Endothelial cell of umbilical vein (primary cell): ENCODE measurements around the gene GFOD1. TPM values are rescaled to one million over a fixed set of nuclear protein-coding genes. Genes with fewer than 3 reads are reported as not detected.

Experiments used
- BruUV-seq: library from RNA; stranded (reverse); fragments of 400-500 nt; replicated peaks from 2 replicates; lab custom pipeline; 2021; lab: Mats Ljungman, UMichigan
- CTCF ChIA-PET: fragments of 300-600, 350-600 bp; sonication (Branson Sonifier 250); formaldehyde crosslinking; loops from one replicate; lab custom pipeline; 2021; ENCODE audit warnings: antibody characterized with exemption, inconsistent platforms; lab: Charles Lee
- POLR2A ChIA-PET: fragments of 300-600, 350-600 bp; sonication (Branson Sonifier 250); formaldehyde crosslinking; loops from one replicate; lab custom pipeline; 2021; ENCODE audit warnings: antibody characterized with exemption, inconsistent platforms; lab: Charles Lee
- DNase-seq: peaks from one replicate; pipeline ENCODE4 v3.0.0-alpha.2; 2011; ENCODE audit warnings: low read depth, low spot score
- FAIRE-seq: peaks from 2 replicates; lab custom pipeline; 2011; peaks lifted over from hg19 to GRCh38; lab: Jason Lieb, UNC
- H2AFZ ChIP-seq: 2 replicates; pipeline ENCODE4 v1.6.0; 2012; ENCODE audit warnings: low read depth, low read length, control low read depth, inconsistent platforms
- H3K27ac ChIP-seq: 2 replicates; pipeline ENCODE4 v1.5.1; 2011; ENCODE audit warnings: low read depth, mild to moderate bottlenecking, control low read depth, low read length, moderate library complexity; ENCODE audit not compliant: insufficient read depth
- H3K27me3 ChIP-seq, 2 experiments: 2 replicates each; pipeline versions ENCODE4 v1.6.0 to v1.6.1; 2011; ENCODE audit warnings: low read length in 2 of 2, mixed read lengths in 1 of 2; ENCODE audit not compliant: control insufficient read depth in 2 of 2, insufficient read depth in 2 of 2
- H3K36me3 ChIP-seq, 2 experiments: 2 replicates in 1 of 2; 3 replicates in 1 of 2; pipeline ENCODE4 v1.5.1; 2011; ENCODE audit warnings: low read length in 2 of 2, mild to moderate bottlenecking in 1 of 2, moderate library complexity in 1 of 2; ENCODE audit not compliant: control insufficient read depth in 2 of 2, insufficient read depth in 2 of 2; ENCODE audit errors: extremely low read depth in 1 of 2
- H3K4me1 ChIP-seq: 3 replicates; pipeline ENCODE4 v1.5.1; 2011; ENCODE audit warnings: mild to moderate bottlenecking, low read length; ENCODE audit not compliant: control insufficient read depth, insufficient read depth; ENCODE audit errors: extremely low read depth
- H3K4me2 ChIP-seq: 2 replicates; pipeline ENCODE4 v1.6.1; 2011; ENCODE audit warnings: low read length, control low read depth, mixed read lengths; ENCODE audit not compliant: insufficient read depth
- H3K4me3 ChIP-seq, 3 experiments: fragments of 200-600 bp in 1 of 3; sonication (generic), shearing (Covaris generic) in 1 of 3; replicated peaks in 1 of 3; 2 replicates each; pipeline ENCODE4 v1.5.1; 2011 to 2016; ENCODE audit warnings: control low read depth in 3 of 3, low read length in 3 of 3, mild to moderate bottlenecking in 2 of 3, inconsistent platforms in 1 of 3, low read depth in 1 of 3, moderate library complexity in 1 of 3; ENCODE audit not compliant: insufficient read depth in 1 of 3
- H3K79me2 ChIP-seq: 2 replicates; pipeline ENCODE4 v1.6.0; 2012; ENCODE audit warnings: low read length, inconsistent platforms; ENCODE audit not compliant: control insufficient read depth, insufficient read depth
- H3K9ac ChIP-seq: replicated peaks from 2 replicates; pipeline ENCODE3; 2011; ENCODE audit warnings: low read length, control low read depth; ENCODE audit not compliant: insufficient read depth; ENCODE audit errors: extremely low read depth
- H3K9me1 ChIP-seq: replicated peaks from 3 replicates; pipeline ENCODE4 v1.6.0; 2011; ENCODE audit warnings: mild to moderate bottlenecking, low read length; ENCODE audit not compliant: control insufficient read depth, insufficient read depth; ENCODE audit errors: extremely low read depth
- H3K9me3 ChIP-seq: replicated peaks from 2 replicates; pipeline ENCODE4 v1.5.1; 2012; ENCODE audit warnings: low read length, inconsistent platforms; ENCODE audit not compliant: control insufficient read depth, insufficient read depth
- H4K20me1 ChIP-seq: replicated peaks from 2 replicates; pipeline ENCODE3; 2011; ENCODE audit warnings: mild to moderate bottlenecking, low read length; ENCODE audit not compliant: control insufficient read depth, insufficient read depth; ENCODE audit errors: extremely low read depth
- CTCF ChIP-seq, 2 donors: IDR thresholded peaks; 1 replicate in 1 of 2; 2 replicates in 1 of 2; pipeline ENCODE4 v1.5.1; 2011; ENCODE audit warnings: low read length in 2 of 2, mild to moderate bottlenecking in 2 of 2, moderate library complexity in 2 of 2, control low read depth in 1 of 2, inconsistent platforms in 1 of 2, low read depth in 1 of 2; ENCODE audit not compliant: insufficient read depth in 1 of 2; ENCODE audit errors: extremely low read depth in 1 of 2
- MAX ChIP-seq: IDR thresholded peaks from 2 replicates; pipeline ENCODE4 v1.6.1; 2011; ENCODE audit not compliant: insufficient read depth, insufficient read length
- POLR2A ChIP-seq: IDR thresholded peaks from 2 replicates; pipeline ENCODE4 v1.6.1; 2012; ENCODE audit warnings: low read depth, mild to moderate bottlenecking, control low read depth, low read length
- POLR2AphosphoS5 ChIP-seq: IDR thresholded peaks from 2 replicates; pipeline ENCODE4 v1.6.1; 2012; ENCODE audit warnings: low read depth, mild to moderate bottlenecking, control low read depth, low read length, moderate library complexity; ENCODE audit not compliant: insufficient read depth
- dilution Hi-C: fragments of 300-500 bp; cut with MboI; formaldehyde crosslinking; loops from one replicate; pipeline ENCODE4 v1.15.0; 2019; ENCODE audit warnings: low sequenced_read_pairs; ENCODE audit not compliant: extremely low pct_ligation_motif_present
- intact Hi-C: fragments of 100-400 bp; cut with micrococcal nuclease; formaldehyde crosslinking; loops from one replicate; pipeline ENCODE4 v1.10.0; 2022
- polyA plus RNA-seq, 4 experiments: library from polyadenylated mRNA; depleted of rRNA in 3 of 4; stranded (reverse) in 3 of 4; unstranded in 1 of 4; fragments of >200 nt; gene quantifications; 2 replicates each; pipeline versions ENCODE4 v1.2.1 to v1.2.3, GENCODE V29; 2011 to 2012; ENCODE audit warnings: missing spikeins in 1 of 4
- total RNA-seq: library from RNA; stranded (reverse); gene quantifications from 2 replicates; pipeline ENCODE4 v1.2.3, GENCODE V29; 2021

Gene GFOD1
- total and polyA plus RNA-seq, 2 donors (not counting 3 experiments of a cell fraction or from before 2014, with no cell fraction given) = 12.1 to 24.1 TPM

GRCh38 chr6:13488896-13489237 lies 1.5 kb upstream of the GFOD1 start:
- ChIA-PET CTCF (interaction anchor here (1.1 to 3.2 kb wide), 2 partner anchors 23 to 127 kb away, joined by 3 to 20 read pairs; partner anchors contain the start of gene NOL7), POLR2A (no interaction called here)
- FAIRE-seq (no peak), DNase-seq (no peak)
- no peak overlapping the region for H3K27ac ChIP-seq
- H4K20me1 ChIP-seq = no peaks in the 10 kb centered on the region
- H3K9ac ChIP-seq = no peak overlapping the region
- H3K4me1 ChIP-seq = peaks cover 20% of the 10 kb centered on the region
- H3K4me3 ChIP-seq = no peak overlapping the region
- H3K4me2 ChIP-seq = no peak overlapping the region
- H3K9me1 ChIP-seq = no peaks in the 10 kb centered on the region
- intact Hi-C loops = loop anchor here (1.0 to 5.0 kb wide), 2 partner anchors 7 to 218 kb away; no protein-coding TSS in a partner anchor
- H3K9me3 ChIP-seq = no peaks in the 10 kb centered on the region
- H3K27me3 ChIP-seq = no peaks in the 10 kb centered on the region
- no TSS peak for BruUV-seq
- H3K79me2 ChIP-seq = peaks cover 20% of the 10 kb centered on the region
- no peaks in the 10 kb centered on the region for H3K36me3 ChIP-seq
- H2AFZ ChIP-seq = no peak overlapping the region
- no peak for TF ChIP-seq POLR2AphosphoS5
- TF ChIP-seq CTCF (IDR thresholded peaks at IDR 0.05; ENCODE audit: extremely low read depth in 1 of 2, insufficient read depth in 1 of 2, low read depth in 1 of 2, low read length in 2 of 2) = no peak
- dilution Hi-C loops = no loop called here

- no TSS peak for BruUV-seq
- TF ChIP-seq CTCF (IDR thresholded peaks at IDR 0.05; ENCODE audit: extremely low read depth in 1 of 2, insufficient read depth in 1 of 2, low read depth in 1 of 2, low read length in 2 of 2) (no peak), MAX (peak; percentile 45), POLR2A (no peak), POLR2AphosphoS5 (no peak)
- Histone ChIP-seq H3K9me1 (no peaks in the 10 kb centered on the region), H3K4me3 (peak overlapping the region; percentile 40 to 63 (median 56)), H4K20me1 (no peaks in the 10 kb centered on the region), H3K9ac (peak overlapping the region; percentile 62), H3K9me3 (no peaks in the 10 kb centered on the region), H2AFZ (peak overlapping the region; percentile 85), H3K79me2 (peaks cover 26% of the 10 kb centered on the region), H3K4me1 (peaks cover 23% of the 10 kb centered on the region), H3K27ac (peak overlapping the region; percentile 29), H3K36me3 (no peaks in the 10 kb centered on the region), H3K4me2 (peak overlapping the region; percentile 84), H3K27me3 (no peaks in the 10 kb centered on the region)
- ChIA-PET CTCF (interaction anchor here (0.7 to 5.4 kb wide), 11 partner anchors 8 to 131 kb away, joined by 3 to 60 read pairs (median 7); partner anchors contain the start of genes NOL7 and SIRT5), POLR2A (interaction anchor here (1.3 to 2.4 kb wide), 2 partner anchors 86 to 153 kb away, joined by 4 to 7 read pairs; partner anchors contain the start of gene SIRT5)
- intact Hi-C loops = loop anchor here (1.0 to 5.0 kb wide), 2 partner anchors 8 to 219 kb away; no protein-coding TSS in a partner anchor
- FAIRE-seq (peak; percentile 75), DNase-seq (peak; percentile 15)
- dilution Hi-C loops = no loop called here
Observed at GRCh38 chr6:13488015-13488895, 855 bp upstream of the GFOD1 start.
